Liver (tissue), 3 donors: ENCODE data around the gene PDE4D.

ENCODE experiments used
- EGR1 ChIP-seq, 2 donors: IDR thresholded peaks; 2 replicates each; pipeline ENCODE4 v1.6.1; 2016 to 2018; ENCODE audit warnings: antibody characterized with exemption in 2 of 2, low read depth in 2 of 2
- FOXA1 ChIP-seq: IDR thresholded peaks from 2 replicates; pipeline ENCODE4 v1.6.1; 2016; ENCODE audit warnings: antibody characterized with exemption
- FOXA2 ChIP-seq: IDR thresholded peaks from 2 replicates; pipeline ENCODE4 v1.6.1; 2016; ENCODE audit warnings: antibody characterized with exemption
- GABPA ChIP-seq, 2 donors: IDR thresholded peaks in 1 of 2; conservative IDR thresholded peaks in 1 of 2; 2 replicates each; pipeline ENCODE4 v1.6.1; 2016; ENCODE audit warnings: antibody characterized with exemption in 2 of 2, mild to moderate bottlenecking in 1 of 2, moderate library complexity in 1 of 2
- JUND ChIP-seq, 2 donors: IDR thresholded peaks; 2 replicates each; pipeline ENCODE4 v1.6.1; 2016; ENCODE audit warnings: antibody characterized with exemption in 2 of 2
- RXRA ChIP-seq, 2 donors: IDR thresholded peaks; 2 replicates each; pipeline ENCODE4 v1.6.1; 2017 to 2018; ENCODE audit warnings: antibody characterized with exemption in 2 of 2, mild to moderate bottlenecking in 1 of 2
- SP1 ChIP-seq: IDR thresholded peaks from 2 replicates; pipeline ENCODE4 v1.6.1; 2018; ENCODE audit warnings: antibody characterized with exemption, mild to moderate bottlenecking
- TAF1 ChIP-seq: conservative IDR thresholded peaks from 2 replicates; pipeline ENCODE4 v1.6.1; 2016; ENCODE audit warnings: antibody characterized with exemption, mild to moderate bottlenecking
- TF ChIP-seq, protein P1 (sequence below): IDR thresholded peaks from 2 replicates; pipeline ENCODE4 v1.6.1; 2016; ENCODE audit warnings: antibody characterized with exemption
- TF ChIP-seq, protein P2 (sequence below): fragments of 150-350 bp; IDR thresholded peaks from 2 replicates; pipeline ENCODE4 v1.5.1; 2017; ENCODE audit warnings: improper control_type of control experiment, low read depth, low read length; ENCODE audit not compliant: missing input control
- TF ChIP-seq, protein P3 (sequence below): IDR thresholded peaks from 2 replicates; pipeline ENCODE4 v1.6.1; 2016; ENCODE audit warnings: antibody characterized with exemption, mild to moderate bottlenecking
- TF ChIP-seq, protein P4 (sequence below): IDR thresholded peaks from 2 replicates; pipeline ENCODE4 v1.6.1; 2016; ENCODE audit warnings: antibody characterized with exemption
- donor health status: healthy.
- donor health status: healthy.

DNA sequence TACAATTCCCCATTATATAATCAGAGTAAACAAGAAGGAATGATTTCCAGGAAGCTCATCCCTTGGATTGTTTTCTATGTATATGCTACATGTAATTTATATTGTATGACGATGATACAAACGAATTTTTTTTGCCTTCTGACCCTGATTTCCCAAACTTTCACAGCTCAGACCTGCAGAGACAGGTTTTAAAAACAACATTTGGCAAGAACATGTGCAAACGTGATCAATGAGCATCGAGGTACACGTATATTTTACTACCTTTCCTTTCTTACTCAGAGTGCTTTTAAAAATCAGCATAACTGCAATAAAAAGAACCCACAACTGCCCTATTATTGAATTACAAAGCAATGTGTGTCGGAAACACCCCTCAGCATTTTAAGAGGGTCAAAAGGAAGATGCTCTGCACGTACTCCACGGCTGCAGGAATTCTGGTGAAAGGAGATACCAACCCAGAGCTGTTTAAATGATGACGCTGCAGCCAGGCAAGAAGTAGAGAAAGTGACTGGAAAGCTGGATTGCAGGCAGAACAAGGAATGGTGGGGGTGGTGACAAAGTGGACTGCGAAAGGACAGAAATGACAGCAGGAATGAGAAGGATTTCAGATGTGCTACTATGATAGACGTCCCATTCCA lies 777.2 kb downstream of the PDE4D start:
- TF ChIP-seq, protein P1, sequence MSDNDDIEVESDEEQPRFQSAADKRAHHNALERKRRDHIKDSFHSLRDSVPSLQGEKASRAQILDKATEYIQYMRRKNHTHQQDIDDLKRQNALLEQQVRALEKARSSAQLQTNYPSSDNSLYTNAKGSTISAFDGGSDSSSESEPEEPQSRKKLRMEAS: no peak
- TF ChIP-seq, protein P2, sequence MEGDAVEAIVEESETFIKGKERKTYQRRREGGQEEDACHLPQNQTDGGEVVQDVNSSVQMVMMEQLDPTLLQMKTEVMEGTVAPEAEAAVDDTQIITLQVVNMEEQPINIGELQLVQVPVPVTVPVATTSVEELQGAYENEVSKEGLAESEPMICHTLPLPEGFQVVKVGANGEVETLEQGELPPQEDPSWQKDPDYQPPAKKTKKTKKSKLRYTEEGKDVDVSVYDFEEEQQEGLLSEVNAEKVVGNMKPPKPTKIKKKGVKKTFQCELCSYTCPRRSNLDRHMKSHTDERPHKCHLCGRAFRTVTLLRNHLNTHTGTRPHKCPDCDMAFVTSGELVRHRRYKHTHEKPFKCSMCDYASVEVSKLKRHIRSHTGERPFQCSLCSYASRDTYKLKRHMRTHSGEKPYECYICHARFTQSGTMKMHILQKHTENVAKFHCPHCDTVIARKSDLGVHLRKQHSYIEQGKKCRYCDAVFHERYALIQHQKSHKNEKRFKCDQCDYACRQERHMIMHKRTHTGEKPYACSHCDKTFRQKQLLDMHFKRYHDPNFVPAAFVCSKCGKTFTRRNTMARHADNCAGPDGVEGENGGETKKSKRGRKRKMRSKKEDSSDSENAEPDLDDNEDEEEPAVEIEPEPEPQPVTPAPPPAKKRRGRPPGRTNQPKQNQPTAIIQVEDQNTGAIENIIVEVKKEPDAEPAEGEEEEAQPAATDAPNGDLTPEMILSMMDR: no peak
- TF ChIP-seq FOXA2 (no peak), TAF1 (no peak), FOXA1 (no peak), SP1 (no peak), GABPA (IDR thresholded peaks at IDR 0.05 in 1 of 2, conservative IDR thresholded peaks at IDR 0.05 in 1 of 2) (no peak), RXRA (IDR thresholded peaks at IDR 0.05) (peak in 1 of 2 donors; percentile 25), JUND (IDR thresholded peaks at IDR 0.05) (no peak), EGR1 (IDR thresholded peaks at IDR 0.05; ENCODE audit: low read depth in 2 of 2) (no peak)
- TF ChIP-seq, protein P3, sequence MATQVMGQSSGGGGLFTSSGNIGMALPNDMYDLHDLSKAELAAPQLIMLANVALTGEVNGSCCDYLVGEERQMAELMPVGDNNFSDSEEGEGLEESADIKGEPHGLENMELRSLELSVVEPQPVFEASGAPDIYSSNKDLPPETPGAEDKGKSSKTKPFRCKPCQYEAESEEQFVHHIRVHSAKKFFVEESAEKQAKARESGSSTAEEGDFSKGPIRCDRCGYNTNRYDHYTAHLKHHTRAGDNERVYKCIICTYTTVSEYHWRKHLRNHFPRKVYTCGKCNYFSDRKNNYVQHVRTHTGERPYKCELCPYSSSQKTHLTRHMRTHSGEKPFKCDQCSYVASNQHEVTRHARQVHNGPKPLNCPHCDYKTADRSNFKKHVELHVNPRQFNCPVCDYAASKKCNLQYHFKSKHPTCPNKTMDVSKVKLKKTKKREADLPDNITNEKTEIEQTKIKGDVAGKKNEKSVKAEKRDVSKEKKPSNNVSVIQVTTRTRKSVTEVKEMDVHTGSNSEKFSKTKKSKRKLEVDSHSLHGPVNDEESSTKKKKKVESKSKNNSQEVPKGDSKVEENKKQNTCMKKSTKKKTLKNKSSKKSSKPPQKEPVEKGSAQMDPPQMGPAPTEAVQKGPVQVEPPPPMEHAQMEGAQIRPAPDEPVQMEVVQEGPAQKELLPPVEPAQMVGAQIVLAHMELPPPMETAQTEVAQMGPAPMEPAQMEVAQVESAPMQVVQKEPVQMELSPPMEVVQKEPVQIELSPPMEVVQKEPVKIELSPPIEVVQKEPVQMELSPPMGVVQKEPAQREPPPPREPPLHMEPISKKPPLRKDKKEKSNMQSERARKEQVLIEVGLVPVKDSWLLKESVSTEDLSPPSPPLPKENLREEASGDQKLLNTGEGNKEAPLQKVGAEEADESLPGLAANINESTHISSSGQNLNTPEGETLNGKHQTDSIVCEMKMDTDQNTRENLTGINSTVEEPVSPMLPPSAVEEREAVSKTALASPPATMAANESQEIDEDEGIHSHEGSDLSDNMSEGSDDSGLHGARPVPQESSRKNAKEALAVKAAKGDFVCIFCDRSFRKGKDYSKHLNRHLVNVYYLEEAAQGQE: no peak
- TF ChIP-seq, protein P4, sequence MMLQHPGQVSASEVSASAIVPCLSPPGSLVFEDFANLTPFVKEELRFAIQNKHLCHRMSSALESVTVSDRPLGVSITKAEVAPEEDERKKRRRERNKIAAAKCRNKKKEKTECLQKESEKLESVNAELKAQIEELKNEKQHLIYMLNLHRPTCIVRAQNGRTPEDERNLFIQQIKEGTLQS: no peak
